HepG2 (cell line): Measurements from ENCODE around the gene FKBP14. TPM values are rescaled to one million over a fixed set of nuclear protein-coding genes. Genes with fewer than 3 reads are reported as not detected.

ENCODE experiments used
- AHR ChIP-seq: IDR thresholded peaks from 2 replicates; pipeline ENCODE4 v1.6.1; 2018; ENCODE audit warnings: missing genetic modification reagents, missing compliant biosample characterization
- BRF2 ChIP-seq: sonication (generic); formaldehyde crosslinking; IDR thresholded peaks from 2 replicates; pipeline ENCODE4 v1.8.1; 2022; ENCODE audit warnings: mild to moderate bottlenecking, missing genetic modification reagents
- CHCHD3 ChIP-seq: sonication (generic); formaldehyde crosslinking; IDR thresholded peaks from 2 replicates; pipeline ENCODE4 v1.8.0; 2022; ENCODE audit warnings: mild to moderate bottlenecking, missing genetic modification reagents, moderate library complexity
- ETV5 ChIP-seq: IDR thresholded peaks from 2 replicates; pipeline ENCODE4 v1.6.1; 2018; ENCODE audit warnings: missing biosample characterization, missing genetic modification reagents, inconsistent platforms, borderline replicate concordance
- EZH2 ChIP-seq: conservative IDR thresholded peaks from 2 replicates; pipeline ENCODE4 v1.6.1; 2012; ENCODE audit warnings: mild to moderate bottlenecking, low read depth, low read length, moderate library complexity
- FIP1L1 ChIP-seq: fragments of 200-400 bp; formaldehyde crosslinking; IDR thresholded peaks from 2 replicates; pipeline ENCODE4 v1.6.1; 2018; ENCODE audit warnings: low read depth, mild to moderate bottlenecking, low read length, moderate library complexity, borderline replicate concordance; ENCODE audit not compliant: insufficient read depth
- MAFK ChIP-seq, 2 experiments: IDR thresholded peaks in 1 of 2; conservative IDR thresholded peaks in 1 of 2; 2 replicates each; pipeline ENCODE4 v1.6.1; 2011; ENCODE audit warnings: improper control_type of control experiment in 2 of 2, low read length in 2 of 2
- MED8 ChIP-seq: sonication (generic); formaldehyde crosslinking; IDR thresholded peaks from 2 replicates; pipeline ENCODE4 v1.8.1; 2023; ENCODE audit warnings: mild to moderate bottlenecking, missing genetic modification reagents; ENCODE audit not compliant: insufficient replicate concordance
- MYC ChIP-seq: sonication (generic); formaldehyde crosslinking; IDR thresholded peaks from 2 replicates; pipeline ENCODE4 v1.9.0; 2021; ENCODE audit warnings: missing genetic modification reagents, borderline replicate concordance
- NFYC ChIP-seq: IDR thresholded peaks from 2 replicates; pipeline ENCODE4 v1.6.1; 2016; ENCODE audit warnings: missing genetic modification reagents, missing compliant biosample characterization
- NRL ChIP-seq: sonication (generic); formaldehyde crosslinking; IDR thresholded peaks from 2 replicates; pipeline ENCODE4 v1.5.0; 2020; ENCODE audit warnings: missing genetic modification reagents, mild to moderate bottlenecking, moderate library complexity, borderline replicate concordance
- ONECUT2 ChIP-seq: sonication (generic); formaldehyde crosslinking; IDR thresholded peaks from 2 replicates; pipeline ENCODE4 v1.4.0; 2020; ENCODE audit warnings: missing genetic modification reagents
- RCOR2 ChIP-seq: IDR thresholded peaks from 2 replicates; pipeline ENCODE4 v1.6.1; 2016; ENCODE audit warnings: missing biosample characterization, missing genetic modification reagents
- RFX3 ChIP-seq: IDR thresholded peaks from 2 replicates; pipeline ENCODE4 v1.6.1; 2016; ENCODE audit warnings: missing biosample characterization, missing genetic modification reagents
- RXRA ChIP-seq: sonication (generic); formaldehyde crosslinking; IDR thresholded peaks from 2 replicates; pipeline ENCODE4 v1.5.1; 2020; ENCODE audit warnings: missing genetic modification reagents
- SIN3B ChIP-seq: fragments of 150-350 bp; IDR thresholded peaks from 2 replicates; pipeline ENCODE4 v1.6.1; 2014; ENCODE audit warnings: low read length
- U2AF1 ChIP-seq: fragments of 200-400 bp; formaldehyde crosslinking; optimal IDR thresholded peaks from 2 replicates; pipeline ENCODE3; 2017; ENCODE audit warnings: mild to moderate bottlenecking, low read depth, low read length
- ZBTB26 ChIP-seq: IDR thresholded peaks from 2 replicates; pipeline ENCODE4 v1.6.1; 2016; ENCODE audit warnings: missing compliant biosample characterization, missing genetic modification reagents, borderline replicate concordance
- ZFP37 ChIP-seq: sonication (generic); formaldehyde crosslinking; IDR thresholded peaks from 2 replicates; pipeline ENCODE4 v1.4.0; 2020; ENCODE audit warnings: missing genetic modification reagents, borderline replicate concordance
- ZNF124 ChIP-seq: sonication (generic); formaldehyde crosslinking; IDR thresholded peaks from 2 replicates; pipeline ENCODE4 v1.4.0; 2020; ENCODE audit warnings: missing genetic modification reagents
- ZNF335 ChIP-seq: sonication (generic); formaldehyde crosslinking; IDR thresholded peaks from 2 replicates; pipeline ENCODE4 v1.4.0; 2020; ENCODE audit warnings: missing genetic modification reagents
- ZNF33B ChIP-seq: sonication (generic); formaldehyde crosslinking; IDR thresholded peaks from 2 replicates; pipeline ENCODE4 v1.5.1; 2020; ENCODE audit warnings: mild to moderate bottlenecking, missing genetic modification reagents
- ZNF503 ChIP-seq: sonication (generic); formaldehyde crosslinking; IDR thresholded peaks from 2 replicates; pipeline ENCODE4 v1.4.0; 2020; ENCODE audit warnings: missing genetic modification reagents
- ZNF543 ChIP-seq: sonication (generic); formaldehyde crosslinking; IDR thresholded peaks from 2 replicates; pipeline ENCODE4 v1.4.0; 2020; ENCODE audit warnings: mild to moderate bottlenecking, missing genetic modification reagents
- ZNF576 ChIP-seq: sonication (generic); formaldehyde crosslinking; IDR thresholded peaks from 2 replicates; pipeline ENCODE4 v1.4.0; 2020; ENCODE audit warnings: mild to moderate bottlenecking, missing genetic modification reagents
- ZNF644 ChIP-seq: IDR thresholded peaks from 2 replicates; pipeline ENCODE4 v1.6.1; 2016; ENCODE audit warnings: low read depth
- ZNF652 ChIP-seq: IDR thresholded peaks from 2 replicates; pipeline ENCODE4 v1.6.1; 2016; ENCODE audit warnings: low read depth, borderline replicate concordance
- ZNF672 ChIP-seq: sonication (generic); formaldehyde crosslinking; IDR thresholded peaks from 2 replicates; pipeline ENCODE4 v1.8.1; 2022; ENCODE audit warnings: missing genetic modification reagents
- ZNF747 ChIP-seq: sonication (generic); formaldehyde crosslinking; IDR thresholded peaks from 2 replicates; pipeline ENCODE4 v1.8.1; 2023; ENCODE audit warnings: missing genetic modification reagents, mild to moderate bottlenecking, borderline replicate concordance
- ZNF792 ChIP-seq: IDR thresholded peaks from 2 replicates; pipeline ENCODE4 v1.6.1; 2016
- polyA plus RNA-seq, 8 experiments: library from polyadenylated mRNA; depleted of rRNA in 3 of 8; stranded (reverse) in 7 of 8; unstranded in 1 of 8; fragments of >200 nt; fragmentation: Illumina TruSeq in 4 of 8; extraction: Trizol in 4 of 8; gene quantifications; 2 replicates each; pipeline versions ENCODE4 v1.2.1 to v1.2.3, GENCODE V29; 2011 to 2016; ENCODE audit warnings: low read depth in 4 of 8, missing spikeins in 1 of 8, mixed read lengths in 1 of 8; ENCODE audit not compliant: insufficient read depth in 1 of 8
- total RNA-seq, 5 experiments: library from RNA; depleted of rRNA; stranded (reverse); fragments of >200 nt; fragmentation: Illumina TruSeq; extraction: Trizol; gene quantifications; 2 replicates each; pipeline ENCODE4 v1.2.3, GENCODE V29; 2016; ENCODE audit warnings: low read depth in 1 of 5

Gene FKBP14
- total and polyA plus RNA-seq, 2 of the 13 experiments (the other 11 are each of a cell fraction or from before 2014, with no cell fraction given): 20.0 to 32.3 TPM

GRCh38 chr7:30028216-30028748 lies 1.8 kb upstream of the FKBP14 start, which contains the start of gene PLEKHA8 (continued):
- TF ChIP-seq U2AF1 (peak; percentile 64), RXRA (CRISPR knock-in tag) (0 out of 2 replicates have a peak, but pooled peaks have one; percentile 27), NRL (no peak), SIN3B (no peak), ZNF576 (no peak), ZBTB26 (no peak), RFX3 (CRISPR knock-in tag) (no peak), CHCHD3 (CRISPR knock-in tag) (no peak), ZFP37 (CRISPR knock-in tag) (no peak), ZNF672 (CRISPR knock-in tag) (no peak), ETV5 (CRISPR knock-in tag) (no peak; the same call in 1 of the 2 replicates), FIP1L1 (no peak), ZNF644 (CRISPR knock-in tag) (no peak), ZNF33B (CRISPR knock-in tag) (no peak), BRF2 (CRISPR knock-in tag) (no peak), ZNF503 (CRISPR knock-in tag) (peak; percentile 28; the same call in 1 of the 2 replicates), ZNF335 (CRISPR knock-in tag) (no peak), ONECUT2 (CRISPR knock-in tag) (no peak), ZNF543 (peak; percentile 70), ZNF792 (CRISPR knock-in tag) (peak; percentile 64), NFYC (CRISPR knock-in tag) (peak; percentile 60), EZH2 (no peak), MED8 (CRISPR knock-in tag) (no peak), ZNF747 (CRISPR knock-in tag) (peak; percentile 82), MYC (CRISPR knock-in tag) (peak; percentile 61; the same call in 1 of the 2 replicates), RCOR2 (CRISPR knock-in tag) (no peak; the same call in 1 of the 2 replicates), AHR (CRISPR knock-in tag) (peak; percentile 71; the same call in 1 of the 2 replicates), MAFK (conservative IDR thresholded peaks at IDR 0.05 in 1 of 2, IDR thresholded peaks at IDR 0.05 in 1 of 2; ENCODE audit: low read length in 2 of 2) (no peak), ZNF652 (peak; percentile 81; the same call in 1 of the 2 replicates), ZNF124 (no peak)
